HG02571 (cell line): ENCODE measurements around the gene METAP1D.

Source experiments
- ATAC-seq: cut with Tn5 transposase; IDR thresholded peaks from one replicate; pipeline ENCODE4 v1.9.1; 2021; ENCODE audit warnings: mild to moderate bottlenecking, moderate library complexity; ENCODE audit not compliant: unreplicated experiment

METAP1D gene

GRCh38 chr2:172079416-172079815 is 79.7 kb downstream of the METAP1D start:
- ATAC-seq = no peak

- ATAC-seq = no peak
These were observed 80.3 kb downstream of the METAP1D start for GRCh38 chr2:172079838-172080640.

- ATAC-seq = no peak
These were observed 81.0 kb downstream of the METAP1D start for GRCh38 chr2:172080641-172081220.

- ATAC-seq = no peak
These were observed 81.7 kb downstream of the METAP1D start for GRCh38 chr2:172081221-172082022.

- no peak for ATAC-seq
These were observed 82.6 kb downstream of the METAP1D start for GRCh38 chr2:172082105-172082943.

GRCh38 chr2:172082944-172083627 is 83.3 kb downstream of the METAP1D start:
- no peak for ATAC-seq

- no peak for ATAC-seq
These were observed 84.1 kb downstream of the METAP1D start for GRCh38 chr2:172083628-172084394.

GRCh38 chr2:172084395-172084644 is 84.6 kb downstream of the METAP1D start:
- ATAC-seq = no peak

GRCh38 chr2:172084645-172085459 is 85.1 kb downstream of the METAP1D start:
- ATAC-seq = peak; percentile 89

- ATAC-seq = no peak
These were observed 85.9 kb downstream of the METAP1D start, which contains the start of gene DLX1 for GRCh38 chr2:172085460-172086159. Gene DLX1, plus strand, starts transcription at chr2:172085507. Its CDS starts 171 bp downstream, at chr2:172085678.

- no peak for ATAC-seq
These were observed 86.8 kb downstream of the METAP1D start for GRCh38 chr2:172086241-172087206.

GRCh38 chr2:172087207-172087779 is 87.5 kb downstream of the METAP1D start:
- no peak for ATAC-seq

- no peak for ATAC-seq
These were observed 88.1 kb downstream of the METAP1D start for GRCh38 chr2:172087780-172088244.

GRCh38 chr2:172088245-172089004 is 88.7 kb downstream of the METAP1D start:
- ATAC-seq = no peak

GRCh38 chr2:172089005-172089504 is 89.3 kb downstream of the METAP1D start:
- ATAC-seq = no peak

- ATAC-seq = no peak
These were observed 89.9 kb downstream of the METAP1D start for GRCh38 chr2:172089633-172090032.
